B cell (primary cell): ENCODE measurements around the gene EHD3. TPM values are rescaled to one million over a fixed set of nuclear protein-coding genes. Genes with fewer than 3 reads are reported as not detected.
A peak's percentile ranks its signal among the peaks of the same experiment; 100 is the strongest.
"Not testable (repeated sequence)": the region's sequence is repeated elsewhere in the genome, so short reads cannot be mapped to it uniquely, and the experiment has no call there.

Experiments
- ATAC-seq: fragments of 200-7000 bp; cut with Tn5 transposase; one replicate; pipeline ENCODE4 v1.10.0; 2021; ENCODE audit warnings: low read depth, mild to moderate bottlenecking, moderate number of reproducible peaks, moderate library complexity
- CTCF ChIA-PET: fragments of 350-600 bp; sonication (Branson Sonifier 250); formaldehyde crosslinking; loops from one replicate; lab custom pipeline; 2021; ENCODE audit warnings: antibody characterized with exemption, inconsistent platforms; lab: Charles Lee
- POLR2A ChIA-PET: fragments of 350-600 bp; sonication (Branson Sonifier 250); formaldehyde crosslinking; loops from one replicate; lab custom pipeline; 2021; ENCODE audit warnings: antibody characterized with exemption; lab: Charles Lee
- DNase-seq: peaks from one replicate; pipeline ENCODE4 v3.0.0; 2013
- H2AFZ ChIP-seq: 2 replicates; pipeline ENCODE4 v1.6.1; 2012; ENCODE audit warnings: mild to moderate bottlenecking, low read depth, low read length; ENCODE audit not compliant: insufficient read depth, poor library complexity, severe bottlenecking
- H3K27ac ChIP-seq, 2 donors: 1 replicate in 1 of 2; 2 replicates in 1 of 2; pipeline ENCODE4 v1.5.1; 2012 to 2013; ENCODE audit warnings: low read length in 2 of 2, mild to moderate bottlenecking in 2 of 2, moderate library complexity in 1 of 2
- H3K27me3 ChIP-seq, 4 experiments: fragments of 200-600 bp in 1 of 4; sonication (generic) in 1 of 4; replicated peaks in 1 of 4; 1 replicate in 2 of 4; 2 replicates in 2 of 4; pipeline versions ENCODE4 v1.6.1 to v1.7.0; 2013 to 2016; ENCODE audit warnings: low read length in 3 of 4, mild to moderate bottlenecking in 2 of 4, mixed read lengths in 1 of 4, moderate library complexity in 1 of 4; ENCODE audit not compliant: insufficient read depth in 4 of 4, control insufficient read depth in 3 of 4; ENCODE audit errors: control extremely low read depth in 1 of 4
- H3K36me3 ChIP-seq, 2 experiments: replicated peaks in 1 of 2; 1 replicate in 1 of 2; 2 replicates in 1 of 2; pipeline versions ENCODE4 v1.6.1 to v1.7.1; 2013; ENCODE audit warnings: low read length in 1 of 2; ENCODE audit not compliant: insufficient read depth in 2 of 2, control insufficient read depth in 1 of 2; ENCODE audit errors: control extremely low read depth in 1 of 2, extremely low read depth in 1 of 2
- H3K4me1 ChIP-seq, 2 donors: fragments of 200-600 bp in 1 of 2; sonication (generic) in 1 of 2; 1 replicate in 1 of 2; 2 replicates in 1 of 2; pipeline versions ENCODE4 v1.5.1 to v1.6.1; 2013 to 2017; ENCODE audit warnings: low read length in 2 of 2; ENCODE audit not compliant: control insufficient read depth in 2 of 2, insufficient read depth in 2 of 2
- H3K4me2 ChIP-seq: replicated peaks from 2 replicates; pipeline ENCODE3; 2012; ENCODE audit warnings: mild to moderate bottlenecking, low read depth, low read length; ENCODE audit not compliant: poor library complexity, severe bottlenecking
- H3K4me3 ChIP-seq, 5 experiments: fragments of 200-600 bp in 1 of 5; sonication (generic) in 1 of 5; 1 replicate in 3 of 5; 2 replicates in 2 of 5; pipeline versions ENCODE4 v1.5.1 to v1.7.0; 2011 to 2016; ENCODE audit warnings: low read length in 4 of 5, mild to moderate bottlenecking in 4 of 5, low read depth in 2 of 5, control low read depth in 1 of 5, moderate library complexity in 1 of 5; ENCODE audit not compliant: insufficient read depth in 1 of 5; ENCODE audit errors: control extremely low read depth in 1 of 5, extremely low read depth in 1 of 5
- H3K79me2 ChIP-seq: fragments of 200-600 bp; sonication (generic); one replicate; pipeline ENCODE4 v1.6.0; 2016; ENCODE audit warnings: low read length; ENCODE audit not compliant: control insufficient read depth, insufficient read depth
- H3K9ac ChIP-seq: fragments of 200-600 bp; sonication (generic); 2 replicates; pipeline ENCODE4 v1.6.1; 2017; ENCODE audit warnings: mild to moderate bottlenecking, low read length, moderate library complexity
- H3K9me3 ChIP-seq, 3 donors: one replicate each; pipeline versions ENCODE4 v1.6.1 to v1.7.1; 2013; ENCODE audit warnings: low read length in 2 of 3; ENCODE audit not compliant: control insufficient read depth in 2 of 3, insufficient read depth in 1 of 3; ENCODE audit errors: control extremely low read depth in 1 of 3
- H4K20me1 ChIP-seq: 2 replicates; pipeline ENCODE4 v1.6.0; 2012; ENCODE audit warnings: mild to moderate bottlenecking, low read length; ENCODE audit not compliant: insufficient read depth, control insufficient read depth, poor library complexity, severe bottlenecking
- H3K27ac Mint-ChIP-seq: one replicate; pipeline ENCODE4 v1.8.0; 2021; ENCODE audit warnings: mixed read lengths
- H3K27me3 Mint-ChIP-seq: one replicate; pipeline ENCODE4 v1.8.0; 2021; ENCODE audit warnings: mixed read lengths
- H3K4me1 Mint-ChIP-seq: one replicate; pipeline ENCODE4 v1.8.0; 2021; ENCODE audit warnings: mixed read lengths
- H3K4me3 Mint-ChIP-seq: one replicate; pipeline ENCODE4 v1.8.0; 2021; ENCODE audit warnings: mixed read lengths
- H3K9me3 Mint-ChIP-seq: one replicate; pipeline ENCODE4 v1.8.0; 2022; ENCODE audit warnings: mixed read lengths; ENCODE audit not compliant: insufficient read depth
- EZH2 ChIP-seq: IDR thresholded peaks from 2 replicates; pipeline ENCODE4 v1.6.1; 2012; ENCODE audit warnings: borderline replicate concordance, low read depth, mild to moderate bottlenecking, moderate library complexity, low read length; ENCODE audit not compliant: insufficient read depth, poor library complexity, severe bottlenecking
- WGBS: methylation state at CpG from one replicate; pipeline ENCODE4 v1.1.5; 2013; ENCODE audit warnings: missing lambda C conversion rate; ENCODE audit not compliant: insufficient coverage; 5-methylcytosine and 5-hydroxymethylcytosine counted together
- intact Hi-C: fragments of 100-400 bp; cut with micrococcal nuclease; formaldehyde crosslinking; loops from one replicate; pipeline ENCODE4 v1.10.0; 2022
- polyA plus RNA-seq: library from polyadenylated mRNA; depleted of rRNA; stranded (reverse); fragments of >200 nt; gene quantifications from 2 replicates; pipeline ENCODE4 v1.2.3, GENCODE V29; 2012
- total RNA-seq, 2 donors: library from RNA; stranded (reverse); fragments of 120-200 nt in 1 of 2; gene quantifications; 1 replicate in 1 of 2; 2 replicates in 1 of 2; pipeline versions ENCODE4 v1.2.3 to v1.2.4, GENCODE V29; 2013 to 2022
- TF ChIP-seq, protein P1 (sequence below): fragments of 200-600 bp; IDR thresholded peaks from one replicate; pipeline ENCODE4 v1.8.0; 2022; ENCODE audit warnings: antibody characterized with exemption, mild to moderate bottlenecking

Gene EHD3
- total and polyA plus RNA-seq, 2 donors (not counting 1 experiment from before 2014, with no cell fraction given) = 19.0 to 60.5 TPM

DNA sequence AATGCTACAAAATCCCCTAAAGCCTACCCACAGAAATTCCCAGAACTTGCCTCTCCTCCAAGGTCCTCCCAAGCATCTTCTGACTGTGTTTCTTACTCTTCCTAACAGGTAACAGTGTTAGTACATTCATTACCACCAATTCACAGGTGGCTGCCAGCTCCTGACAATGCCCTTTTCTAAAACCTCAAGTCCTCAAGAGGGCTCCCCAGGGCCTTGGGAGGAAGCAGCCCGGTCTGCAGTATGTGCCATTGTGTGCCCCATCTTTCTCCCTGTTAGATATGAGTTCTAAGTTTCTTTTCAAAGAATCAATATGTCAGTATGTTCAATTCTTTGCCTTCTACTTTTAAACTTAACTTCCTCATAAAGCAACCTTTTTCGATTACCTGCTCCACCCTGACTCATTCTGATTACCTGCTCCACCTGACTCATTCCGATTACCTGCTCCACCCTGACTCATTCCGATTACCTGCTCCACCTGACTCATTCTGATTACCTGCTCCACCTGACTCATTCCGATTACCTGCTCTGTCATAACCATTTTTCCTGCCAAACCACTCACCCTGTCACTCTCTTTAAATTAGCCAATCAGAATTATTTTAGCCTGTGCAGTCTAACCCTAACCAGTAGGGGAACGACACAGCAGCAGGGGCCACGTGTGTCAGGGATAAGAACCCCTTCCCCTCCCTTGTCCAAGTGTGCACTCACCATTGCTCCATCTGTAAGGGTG lies 49.4 kb downstream of the EHD3 start:
- H3K27ac Mint-ChIP-seq = peak overlapping the region; percentile 17
- ATAC-seq, H3K27ac ChIP-seq, H3K4me3 ChIP-seq, DNase-seq, H3K4me3 Mint-ChIP-seq, H3K27me3 Mint-ChIP-seq, H2AFZ ChIP-seq, H3K4me2 ChIP-seq, H3K79me2 ChIP-seq, H3K4me1 ChIP-seq, POLR2A ChIA-PET, H3K4me1 Mint-ChIP-seq, H3K36me3 ChIP-seq, H3K9me3 Mint-ChIP-seq, H3K9ac ChIP-seq, H3K9me3 ChIP-seq, H3K27me3 ChIP-seq, H4K20me1 ChIP-seq: not testable (repeated sequence)
- 80% methylated on average over 1 of the region's 7 CpGs for WGBS
- intact Hi-C loops = loop anchor here (5.0 kb wide), 1 partner anchor 49 kb away; no protein-coding TSS in a partner anchor
- CTCF ChIA-PET = interaction anchor here (0.9 to 4.7 kb wide), 4 partner anchors 51 to 571 kb away, joined by 3 to 22 read pairs (median 4); no protein-coding TSS in a partner anchor

DNA sequence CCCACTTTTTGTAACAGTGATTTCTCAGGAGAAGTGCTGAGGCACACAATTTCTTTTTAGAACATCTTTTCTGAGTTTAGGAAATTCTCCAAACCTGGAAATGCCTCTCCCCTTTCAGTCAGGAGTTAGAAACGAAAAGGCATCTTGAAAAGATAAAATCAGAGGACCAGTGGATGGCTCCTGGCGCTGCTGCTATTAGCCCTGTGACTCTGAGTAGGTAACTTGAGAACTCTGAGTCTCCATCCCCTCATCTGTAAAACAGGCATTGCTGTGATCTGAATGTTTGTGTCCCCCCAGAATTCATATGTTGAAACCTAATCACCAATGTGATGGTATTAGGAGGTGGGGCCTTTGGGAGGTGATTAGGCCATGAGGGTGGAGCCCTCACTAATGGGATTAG lies 50.2 kb downstream of the EHD3 start:
- ChIA-PET CTCF (interaction anchor here (1.3 kb wide), 1 partner anchor 57 kb away, joined by 3 read pairs; no protein-coding TSS in a partner anchor), POLR2A (no interaction called here)
- ATAC-seq = no peak
- H3K27ac Mint-ChIP-seq = no peak overlapping the region
- H3K9me3 Mint-ChIP-seq = no peaks in the 10 kb centered on the region
- Histone ChIP-seq H3K79me2 (no peaks in the 10 kb centered on the region), H3K36me3 (no peaks in the 10 kb centered on the region), H3K4me2 (no peak overlapping the region), H3K4me1 (no peaks in the 10 kb centered on the region), H4K20me1 (no peaks in the 10 kb centered on the region), H2AFZ (no peak overlapping the region), H3K27me3 (no peaks in the 10 kb centered on the region), H3K4me3 (no peak overlapping the region), H3K9ac (no peak overlapping the region), H3K9me3 (no peaks in the 10 kb centered on the region), H3K27ac (no peak overlapping the region)
- no peak for TF ChIP-seq EZH2
- TF ChIP-seq, protein P1, sequence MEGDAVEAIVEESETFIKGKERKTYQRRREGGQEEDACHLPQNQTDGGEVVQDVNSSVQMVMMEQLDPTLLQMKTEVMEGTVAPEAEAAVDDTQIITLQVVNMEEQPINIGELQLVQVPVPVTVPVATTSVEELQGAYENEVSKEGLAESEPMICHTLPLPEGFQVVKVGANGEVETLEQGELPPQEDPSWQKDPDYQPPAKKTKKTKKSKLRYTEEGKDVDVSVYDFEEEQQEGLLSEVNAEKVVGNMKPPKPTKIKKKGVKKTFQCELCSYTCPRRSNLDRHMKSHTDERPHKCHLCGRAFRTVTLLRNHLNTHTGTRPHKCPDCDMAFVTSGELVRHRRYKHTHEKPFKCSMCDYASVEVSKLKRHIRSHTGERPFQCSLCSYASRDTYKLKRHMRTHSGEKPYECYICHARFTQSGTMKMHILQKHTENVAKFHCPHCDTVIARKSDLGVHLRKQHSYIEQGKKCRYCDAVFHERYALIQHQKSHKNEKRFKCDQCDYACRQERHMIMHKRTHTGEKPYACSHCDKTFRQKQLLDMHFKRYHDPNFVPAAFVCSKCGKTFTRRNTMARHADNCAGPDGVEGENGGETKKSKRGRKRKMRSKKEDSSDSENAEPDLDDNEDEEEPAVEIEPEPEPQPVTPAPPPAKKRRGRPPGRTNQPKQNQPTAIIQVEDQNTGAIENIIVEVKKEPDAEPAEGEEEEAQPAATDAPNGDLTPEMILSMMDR = no peak
- DNase-seq = no peak
- H3K4me1 Mint-ChIP-seq = peaks cover 7% of the 10 kb centered on the region
- no peak overlapping the region for H3K4me3 Mint-ChIP-seq
- WGBS = no CpG with 5 or more reads among the region's 2 CpGs
- H3K27me3 Mint-ChIP-seq = no peaks in the 10 kb centered on the region
- intact Hi-C loops = loop anchor here (5.0 kb wide), 1 partner anchor 48 kb away; no protein-coding TSS in a partner anchor
